H1 (cell line): ENCODE measurements around the gene DNAI1. TPM values are rescaled to one million over a fixed set of nuclear protein-coding genes. Genes with fewer than 3 reads are reported as not detected.

ENCODE experiments used
- CTCF ChIA-PET: fragments of 300-600 bp; sonication (Branson Sonifier 250); formaldehyde crosslinking; loops from one replicate; lab custom pipeline; 2021; ENCODE audit not compliant: partially characterized antibody; lab: Charles Lee
- POLR2A ChIA-PET: fragments of 300-600 bp; sonication (Branson Sonifier 250); formaldehyde crosslinking; loops from one replicate; lab custom pipeline; 2021; ENCODE audit warnings: inconsistent platforms; ENCODE audit not compliant: partially characterized antibody; lab: Charles Lee
- DNase-seq, 2 experiments: peaks; one replicate each; pipeline versions ENCODE4 v3.0.0 to v3.0.0-alpha.2; 2010 to 2022; ENCODE audit warnings: low spot score in 2 of 2, low read depth in 1 of 2, mixed read lengths in 1 of 2
- FAIRE-seq: peaks from 2 replicates; lab custom pipeline; 2011; peaks lifted over from hg19 to GRCh38; lab: Jason Lieb, UNC
- H2AFZ ChIP-seq: 2 replicates; pipeline ENCODE4 v1.8.1; 2012; ENCODE audit warnings: low read length, inconsistent platforms
- H2AK5ac ChIP-seq: 2 replicates; pipeline ENCODE4 v1.6.1; 2013; ENCODE audit warnings: low read depth, low read length
- H2BK120ac ChIP-seq: replicated peaks from 2 replicates; pipeline ENCODE3; 2013; ENCODE audit warnings: low read depth, low read length, inconsistent platforms
- H2BK12ac ChIP-seq: 2 replicates; pipeline ENCODE4 v1.6.1; 2013; ENCODE audit warnings: low read depth, low read length
- H2BK15ac ChIP-seq: 2 replicates; pipeline ENCODE4 v1.6.1; 2013; ENCODE audit warnings: low read length
- H2BK20ac ChIP-seq: 2 replicates; pipeline ENCODE4 v1.6.1; 2013; ENCODE audit warnings: low read length
- H2BK5ac ChIP-seq: 2 replicates; pipeline ENCODE4 v1.6.1; 2013; ENCODE audit warnings: low read depth, low read length
- H3K14ac ChIP-seq: 2 replicates; pipeline ENCODE4 v1.6.1; 2013; ENCODE audit warnings: inconsistent platforms; ENCODE audit not compliant: insufficient read length
- H3K18ac ChIP-seq: 2 replicates; pipeline ENCODE4 v1.6.1; 2013; ENCODE audit warnings: low read length; ENCODE audit errors: extremely low read depth
- H3K23ac ChIP-seq: 2 replicates; pipeline ENCODE4 v1.6.1; 2013; ENCODE audit warnings: inconsistent platforms; ENCODE audit not compliant: insufficient read length
- H3K23me2 ChIP-seq: 2 replicates; pipeline ENCODE4 v1.6.1; 2013; ENCODE audit warnings: low read depth, low read length
- H3K27ac ChIP-seq: 2 replicates; pipeline ENCODE4 v1.6.1; 2011; ENCODE audit warnings: low read depth, low read length, inconsistent platforms
- H3K27me3 ChIP-seq, 4 experiments: replicated peaks in 1 of 4; 1 replicate in 1 of 4; 2 replicates in 3 of 4; pipeline versions ENCODE4 v1.6.1 to v1.8.1; 2011 to 2013; ENCODE audit warnings: low read length in 3 of 4, mild to moderate bottlenecking in 3 of 4, inconsistent platforms in 2 of 4, mixed read lengths in 2 of 4, moderate library complexity in 1 of 4; ENCODE audit not compliant: control insufficient read depth in 3 of 4, insufficient read depth in 3 of 4; ENCODE audit errors: extremely low read depth in 1 of 4
- H3K36me3 ChIP-seq, 4 experiments: 2 replicates each; pipeline versions ENCODE4 v1.6.1 to v1.8.1; 2011 to 2013; ENCODE audit warnings: mild to moderate bottlenecking in 4 of 4, low read length in 3 of 4, moderate library complexity in 2 of 4, control low read depth in 1 of 4, inconsistent platforms in 1 of 4; ENCODE audit not compliant: insufficient read depth in 4 of 4, control insufficient read depth in 2 of 4
- H3K4ac ChIP-seq: replicated peaks from 2 replicates; pipeline ENCODE3; 2013; ENCODE audit warnings: low read length, low read depth, mixed read lengths, inconsistent platforms; ENCODE audit not compliant: insufficient read length
- H3K4me1 ChIP-seq, 4 experiments: replicated peaks in 1 of 4; 1 replicate in 1 of 4; 2 replicates in 3 of 4; pipeline versions ENCODE4 v1.6.1 to v1.8.1; 2011 to 2013; ENCODE audit warnings: low read length in 3 of 4, inconsistent platforms in 2 of 4, mixed read lengths in 1 of 4; ENCODE audit not compliant: insufficient read depth in 4 of 4, control insufficient read depth in 3 of 4
- H3K4me2 ChIP-seq, 2 experiments: 2 replicates each; pipeline versions ENCODE4 v1.6.1 to v1.8.1; 2011 to 2013; ENCODE audit warnings: low read depth in 2 of 2, low read length in 2 of 2, control low read depth in 1 of 2, inconsistent platforms in 1 of 2, mild to moderate bottlenecking in 1 of 2; ENCODE audit not compliant: insufficient read depth in 1 of 2
- H3K4me3 ChIP-seq, 4 experiments: fragments of 200-600, 300-600 bp in 1 of 4; sonication (generic), shearing (Covaris generic), sonication (Bioruptor Twin) in 1 of 4; 2 replicates each; pipeline versions ENCODE4 v1.5.1 to v1.8.1; 2011 to 2016; ENCODE audit warnings: low read length in 4 of 4, low read depth in 3 of 4, control low read depth in 2 of 4, inconsistent platforms in 2 of 4, mild to moderate bottlenecking in 2 of 4, mixed read lengths in 1 of 4, moderate library complexity in 1 of 4; ENCODE audit not compliant: insufficient read depth in 2 of 4; ENCODE audit errors: extremely low read depth in 1 of 4
- H3K56ac ChIP-seq: replicated peaks from 2 replicates; pipeline ENCODE3; 2013; ENCODE audit warnings: low read depth, mild to moderate bottlenecking, mixed read lengths, low read length, inconsistent platforms; ENCODE audit not compliant: insufficient read length
- H3K79me1 ChIP-seq: 2 replicates; pipeline ENCODE4 v1.6.1; 2013; ENCODE audit warnings: low read depth, low read length, control low read depth
- H3K79me2 ChIP-seq, 2 experiments: 2 replicates each; pipeline versions ENCODE4 v1.6.1 to v1.8.1; 2012 to 2013; ENCODE audit warnings: low read length in 2 of 2, mild to moderate bottlenecking in 2 of 2, inconsistent platforms in 1 of 2; ENCODE audit not compliant: insufficient read depth in 2 of 2, control insufficient read depth in 1 of 2
- H3K9ac ChIP-seq, 4 experiments: replicated peaks in 1 of 4; 1 replicate in 1 of 4; 2 replicates in 3 of 4; pipeline versions ENCODE4 v1.6.1 to v1.8.1; 2011 to 2013; ENCODE audit warnings: low read depth in 3 of 4, low read length in 3 of 4, control low read depth in 2 of 4, mild to moderate bottlenecking in 2 of 4, moderate library complexity in 2 of 4, inconsistent platforms in 1 of 4; ENCODE audit errors: extremely low read depth in 1 of 4
- H3K9me3 ChIP-seq, 2 experiments: 2 replicates each; pipeline versions ENCODE4 v1.6.1 to v1.8.1; 2012 to 2013; ENCODE audit warnings: mild to moderate bottlenecking in 2 of 2, moderate library complexity in 2 of 2, control low read depth in 1 of 2, inconsistent platforms in 1 of 2, low read depth in 1 of 2, low read length in 1 of 2, mixed read lengths in 1 of 2; ENCODE audit not compliant: insufficient read depth in 2 of 2
- H4K20me1 ChIP-seq, 2 experiments: replicated peaks in 1 of 2; 2 replicates each; pipeline versions ENCODE3 to v1.8.1; 2011 to 2013; ENCODE audit warnings: inconsistent platforms in 2 of 2, low read length in 2 of 2, mild to moderate bottlenecking in 1 of 2; ENCODE audit not compliant: insufficient read depth in 2 of 2, control insufficient read depth in 1 of 2
- H4K5ac ChIP-seq: 2 replicates; pipeline ENCODE4 v1.6.1; 2013; ENCODE audit warnings: low read length, low read depth, mixed read lengths, inconsistent platforms; ENCODE audit not compliant: insufficient read length
- H4K8ac ChIP-seq: 2 replicates; pipeline ENCODE4 v1.8.0; 2013; ENCODE audit warnings: mild to moderate bottlenecking, moderate library complexity, low read length, inconsistent platforms; ENCODE audit not compliant: insufficient read depth; ENCODE audit errors: extremely low read depth
- H4K91ac ChIP-seq: replicated peaks from 2 replicates; pipeline ENCODE3; 2013; ENCODE audit warnings: low read length, mixed read lengths, inconsistent platforms; ENCODE audit not compliant: insufficient read length
- CBX8 ChIP-seq: fragments of 300-800, 300-1000 bp; sonication (generic); IDR thresholded peaks from 2 replicates; pipeline ENCODE4 v1.7.1; 2016; ENCODE audit warnings: low read depth, low read length, borderline replicate concordance
- KDM4A ChIP-seq: IDR thresholded peaks from one replicate; pipeline ENCODE4 v1.7.1; 2012; ENCODE audit warnings: low read depth, mild to moderate bottlenecking, moderate library complexity, low read length, inconsistent platforms; ENCODE audit not compliant: severe bottlenecking
- SP2 ChIP-seq: IDR thresholded peaks from 2 replicates; pipeline ENCODE4 v1.6.1; 2012; ENCODE audit warnings: mild to moderate bottlenecking, low read length, inconsistent platforms
- TAF1 ChIP-seq: IDR thresholded peaks from 2 replicates; pipeline ENCODE4 v1.6.1; 2011; ENCODE audit warnings: mild to moderate bottlenecking, low read depth, low read length
- TEAD4 ChIP-seq: IDR thresholded peaks from 2 replicates; pipeline ENCODE4 v1.6.1; 2012; ENCODE audit warnings: low read depth, low read length, inconsistent platforms, mixed read lengths
- WGBS, 2 experiments: shearing (Covaris generic) in 1 of 2; methylation state at CpG; one replicate each; pipeline versions ENCODE4 v1.1.6 to v1.1.7; 2013 to 2015; ENCODE audit warnings: low lambda C conversion rate in 2 of 2, mixed read lengths in 2 of 2, inconsistent platforms in 1 of 2, low coverage in 1 of 2, missing lambda C conversion rate in 1 of 2; ENCODE audit not compliant: insufficient replicate concordance in 2 of 2, insufficient coverage in 1 of 2, insufficient read length in 1 of 2; ENCODE audit errors: extremely low coverage in 1 of 2, missing lambda C conversion rate in 1 of 2; 5-methylcytosine and 5-hydroxymethylcytosine counted together
- polyA plus RNA-seq, 7 experiments: library from polyadenylated mRNA; depleted of rRNA in 3 of 7; stranded (reverse) in 5 of 7; unstranded in 2 of 7; fragments of >200 nt in 5 of 7; fragments of 200-250 nt in 2 of 7; gene quantifications; 1 replicate in 5 of 7; 2 replicates in 1 of 7; 4 replicates in 1 of 7; pipeline versions ENCODE4 v1.2.1 to v1.2.3, GENCODE V29; 2011 to 2013; ENCODE audit warnings: missing spikeins in 2 of 7, mixed read lengths in 2 of 7
- total RNA-seq: library from RNA; stranded (reverse); fragmentation: NEBNext Ultra II Directional; extraction: Animal tissue kit (Norgen Biotek cat#: 25700); gene quantifications from 2 replicates; pipeline ENCODE4 v1.2.1, GENCODE V29; 2021
- TF ChIP-seq, protein P1 (sequence below), 3 experiments: IDR thresholded peaks; 1 replicate in 2 of 3; 2 replicates in 1 of 3; pipeline versions ENCODE4 v1.5.1 to v1.6.1; 2011; ENCODE audit warnings: low read length in 3 of 3, mild to moderate bottlenecking in 3 of 3, inconsistent platforms in 2 of 3, low read depth in 1 of 3, moderate library complexity in 1 of 3; ENCODE audit not compliant: insufficient read depth in 1 of 3; ENCODE audit errors: control extremely low read depth in 1 of 3

The DNAI1 gene
- total and polyA plus RNA-seq, 2 of the 8 experiments (the other 6 are each of a cell fraction or from before 2014, with no cell fraction given) = 0.37 to 0.54 TPM

DNA sequence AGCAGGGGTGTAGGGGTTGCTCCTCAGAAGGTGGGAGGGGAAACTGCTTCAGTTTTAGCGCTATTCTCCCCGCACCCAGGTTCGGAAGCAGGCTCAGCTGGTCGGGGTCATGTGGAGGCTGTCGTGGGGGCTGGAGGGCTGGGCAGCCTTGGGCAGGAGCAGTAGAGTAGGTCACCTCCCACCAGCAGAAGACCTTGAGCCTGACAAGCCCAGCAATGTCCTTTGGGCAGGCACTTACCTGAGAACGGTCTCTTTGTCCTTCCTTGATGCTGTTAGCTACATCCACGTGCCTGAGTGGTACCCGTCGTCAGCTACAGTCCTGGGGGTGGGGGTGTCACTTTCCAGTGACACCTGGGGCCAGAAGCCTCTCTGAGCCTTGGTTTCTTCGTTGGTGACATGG lies 43.9 kb downstream of the DNAI1 start:
- no peaks in the 10 kb centered on the region for H3K36me3 ChIP-seq
- H3K14ac ChIP-seq = no peak overlapping the region
- H3K23ac ChIP-seq = no peak overlapping the region
- 88% methylated on average over 8 of the region's 10 CpGs; no CpG with 5 or more reads in 1 of the 2 experiments for WGBS, 2 experiments
- H3K9ac ChIP-seq = no peak overlapping the region
- no peak overlapping the region for H2BK120ac ChIP-seq
- no peak overlapping the region for H3K4me2 ChIP-seq
- no peaks in the 10 kb centered on the region for H3K79me1 ChIP-seq
- no peaks in the 10 kb centered on the region for H3K79me2 ChIP-seq
- CTCF ChIA-PET = interaction anchor here (0.8 to 8.8 kb wide), 29 partner anchors 9 to 144 kb away, joined by 3 to 114 read pairs (median 14); partner anchors contain the start of genes DNAI1, FAM219A and GALT
- H2AK5ac ChIP-seq = no peak overlapping the region
- no peaks in the 10 kb centered on the region for H3K23me2 ChIP-seq
- H3K27me3 ChIP-seq = no peaks in the 10 kb centered on the region
- no peak overlapping the region for H3K18ac ChIP-seq
- FAIRE-seq (no peak), DNase-seq (no peak)
- H4K20me1 ChIP-seq = no peaks in the 10 kb centered on the region
- no peak overlapping the region for H4K8ac ChIP-seq
- no peak overlapping the region for H3K4ac ChIP-seq
- 0 out of 7 replicates have a peak, but pooled peaks cover 0 to 3% (median 0%) of the 10 kb centered on the region in 4 experiments for H3K4me1 ChIP-seq
- no peak overlapping the region for H2BK20ac ChIP-seq
- H3K27ac ChIP-seq = no peak overlapping the region
- H2BK12ac ChIP-seq = no peak overlapping the region
- no peak overlapping the region for H3K56ac ChIP-seq
- H3K9me3 ChIP-seq = no peaks in the 10 kb centered on the region
- H3K4me3 ChIP-seq = no peak overlapping the region
- H4K5ac ChIP-seq = no peak overlapping the region
- no peak overlapping the region for H2AFZ ChIP-seq
- no peak overlapping the region for H2BK5ac ChIP-seq
- H2BK15ac ChIP-seq = no peak overlapping the region; the same call in 1 of the 2 replicates
- H4K91ac ChIP-seq = no peak overlapping the region
- POLR2A ChIA-PET = interaction anchor here (2.0 kb wide), 1 partner anchor 12 kb away, joined by 6 read pairs; no protein-coding TSS in a partner anchor
- TF ChIP-seq KDM4A (no peak), TAF1 (no peak), TEAD4 (no peak), CBX8 (no peak), SP2 (no peak)
- TF ChIP-seq, protein P1, sequence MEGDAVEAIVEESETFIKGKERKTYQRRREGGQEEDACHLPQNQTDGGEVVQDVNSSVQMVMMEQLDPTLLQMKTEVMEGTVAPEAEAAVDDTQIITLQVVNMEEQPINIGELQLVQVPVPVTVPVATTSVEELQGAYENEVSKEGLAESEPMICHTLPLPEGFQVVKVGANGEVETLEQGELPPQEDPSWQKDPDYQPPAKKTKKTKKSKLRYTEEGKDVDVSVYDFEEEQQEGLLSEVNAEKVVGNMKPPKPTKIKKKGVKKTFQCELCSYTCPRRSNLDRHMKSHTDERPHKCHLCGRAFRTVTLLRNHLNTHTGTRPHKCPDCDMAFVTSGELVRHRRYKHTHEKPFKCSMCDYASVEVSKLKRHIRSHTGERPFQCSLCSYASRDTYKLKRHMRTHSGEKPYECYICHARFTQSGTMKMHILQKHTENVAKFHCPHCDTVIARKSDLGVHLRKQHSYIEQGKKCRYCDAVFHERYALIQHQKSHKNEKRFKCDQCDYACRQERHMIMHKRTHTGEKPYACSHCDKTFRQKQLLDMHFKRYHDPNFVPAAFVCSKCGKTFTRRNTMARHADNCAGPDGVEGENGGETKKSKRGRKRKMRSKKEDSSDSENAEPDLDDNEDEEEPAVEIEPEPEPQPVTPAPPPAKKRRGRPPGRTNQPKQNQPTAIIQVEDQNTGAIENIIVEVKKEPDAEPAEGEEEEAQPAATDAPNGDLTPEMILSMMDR (IDR thresholded peaks at IDR 0.05; ENCODE audit: control extremely low read depth in 1 of 3, insufficient read depth in 1 of 3, low read depth in 1 of 3, low read length in 3 of 3) = no peak
